OCI-LY7 (cell line): Measurements from ENCODE around the gene NRF1. TPM values are rescaled to one million over a fixed set of nuclear protein-coding genes. Genes with fewer than 3 reads are reported as not detected.

Source experiments
- BruUV-seq: library from RNA; stranded (reverse); fragments of 400-500 nt; replicated peaks from 2 replicates; lab custom pipeline; 2021; lab: Mats Ljungman, UMichigan
- CTCF ChIA-PET: fragments of 300-600 bp; sonication (Branson Sonifier 250); formaldehyde crosslinking; loops from one replicate; lab custom pipeline; 2022; ENCODE audit warnings: antibody characterized with exemption; ENCODE audit not compliant: unreplicated experiment; lab: Charles Lee
- POLR2A ChIA-PET: fragments of 300-600 bp; sonication (Branson Sonifier 250); formaldehyde crosslinking; loops from one replicate; lab custom pipeline; 2022; ENCODE audit warnings: antibody characterized with exemption; lab: Charles Lee
- DNase-seq: peaks from one replicate; pipeline ENCODE4 v3.0.0-alpha.2; 2015; ENCODE audit warnings: low spot score
- H2AFZ ChIP-seq: fragments of 200-600 bp; sonication (generic), shearing (Covaris generic); 2 replicates; pipeline ENCODE4 v1.6.1; 2014; ENCODE audit warnings: mild to moderate bottlenecking, antibody characterized with exemption, low read length, moderate library complexity
- H3K27ac ChIP-seq: fragments of 200-600 bp; sonication (generic); 2 replicates; pipeline ENCODE4 v1.5.1; 2014; ENCODE audit warnings: mixed run types, low read depth, mild to moderate bottlenecking, moderate library complexity, low read length, inconsistent platforms; ENCODE audit not compliant: poor library complexity, severe bottlenecking
- H3K36me3 ChIP-seq: fragments of 200-600 bp; sonication (generic); 2 replicates; pipeline ENCODE4 v1.6.1; 2014; ENCODE audit warnings: mild to moderate bottlenecking, antibody characterized with exemption, low read length, moderate library complexity, mixed read lengths; ENCODE audit not compliant: insufficient read depth
- H3K4me1 ChIP-seq: fragments of 200-600 bp; sonication (generic); 2 replicates; pipeline ENCODE4 v1.5.1; 2014; ENCODE audit warnings: mild to moderate bottlenecking, low read length; ENCODE audit not compliant: insufficient read depth, poor library complexity, severe bottlenecking
- H3K4me2 ChIP-seq: fragments of 200-600 bp; sonication (generic); 2 replicates; pipeline ENCODE4 v1.6.1; 2014; ENCODE audit warnings: mild to moderate bottlenecking, low read length
- H3K4me3 ChIP-seq: fragments of 200-600 bp; sonication (generic); 2 replicates; pipeline ENCODE4 v1.5.1; 2014; ENCODE audit warnings: mild to moderate bottlenecking, low read depth, low read length; ENCODE audit not compliant: poor library complexity, severe bottlenecking
- H3K79me2 ChIP-seq: fragments of 200-600 bp; sonication (generic); 2 replicates; pipeline ENCODE4 v1.6.1; 2016; ENCODE audit warnings: low read depth, mild to moderate bottlenecking, low read length, moderate library complexity, mixed read lengths; ENCODE audit not compliant: insufficient read depth
- H3K9me2 ChIP-seq: fragments of 200-600 bp; sonication (generic); 2 replicates; pipeline ENCODE4 v1.6.1; 2016; ENCODE audit warnings: mild to moderate bottlenecking, low read length, mixed read lengths; ENCODE audit not compliant: insufficient read depth
- H3K9me3 ChIP-seq: fragments of 200-600 bp; sonication (generic); 2 replicates; pipeline ENCODE4 v1.6.1; 2014; ENCODE audit warnings: mild to moderate bottlenecking, mixed run types, low read length, mixed read lengths
- H4K20me1 ChIP-seq: fragments of 200-600 bp; sonication (generic); 2 replicates; pipeline ENCODE4 v1.6.1; 2014; ENCODE audit warnings: mild to moderate bottlenecking, antibody characterized with exemption, low read length, moderate library complexity, mixed read lengths; ENCODE audit not compliant: insufficient read depth
- CTCF ChIP-seq: fragments of 200-600 bp; sonication (generic); conservative IDR thresholded peaks from 2 replicates; pipeline ENCODE4 v1.5.1; 2014; ENCODE audit warnings: mild to moderate bottlenecking, antibody characterized with exemption, low read length, moderate library complexity, mixed read lengths
- EZH2phosphoT487 ChIP-seq: fragments of 200-600 bp; sonication (generic); IDR thresholded peaks from 2 replicates; pipeline ENCODE4 v1.6.1; 2018; ENCODE audit warnings: low read depth, borderline replicate concordance, mild to moderate bottlenecking, mixed run types, antibody characterized with exemption, low read length, moderate library complexity, mixed read lengths
- intact Hi-C: fragments of 100-400 bp; cut with micrococcal nuclease; formaldehyde crosslinking; loops from one replicate; pipeline ENCODE4 v1.10.0; 2022; ENCODE audit not compliant: unreplicated experiment
- total RNA-seq, 2 experiments: library from RNA; depleted of rRNA in 1 of 2; stranded (reverse); fragments of >200 nt in 1 of 2; shearing (Covaris generic) in 1 of 2; gene quantifications; 2 replicates each; pipeline ENCODE4 v1.2.3, GENCODE V29; 2014 to 2022

NRF1 gene
- total RNA-seq, 2 experiments from 2014 or later = 26.5 to 26.9 TPM

- Histone ChIP-seq H3K4me1 (no peaks in the 10 kb centered on the region), H2AFZ (no peak overlapping the region), H3K27ac (no peak overlapping the region), H3K4me2 (no peak overlapping the region), H3K4me3 (no peak overlapping the region), H3K36me3 (no peaks in the 10 kb centered on the region), H4K20me1 (no peaks in the 10 kb centered on the region), H3K79me2 (no peaks in the 10 kb centered on the region), H3K9me3 (no peaks in the 10 kb centered on the region), H3K9me2 (no peaks in the 10 kb centered on the region)
- no peak for DNase-seq
- no peak for TF ChIP-seq CTCF
- TF ChIP-seq EZH2phosphoT487 = no peak
- ChIA-PET CTCF (no interaction called here), POLR2A (no interaction called here)
- no TSS peak for BruUV-seq
- intact Hi-C loops = no loop called here
Observed at GRCh38 chr7:129796186-129796775, 184.8 kb downstream of the NRF1 start.

- H3K9me2 ChIP-seq = no peaks in the 10 kb centered on the region
- H3K79me2 ChIP-seq = no peaks in the 10 kb centered on the region
- no peak overlapping the region for H3K27ac ChIP-seq
- H3K4me2 ChIP-seq = no peak overlapping the region
- TF ChIP-seq CTCF = no peak
- no peak for TF ChIP-seq EZH2phosphoT487
- H2AFZ ChIP-seq = no peak overlapping the region
- no peak overlapping the region for H3K4me3 ChIP-seq
- ChIA-PET POLR2A (no interaction called here), CTCF (no interaction called here)
- no peak for DNase-seq
- no peaks in the 10 kb centered on the region for H3K36me3 ChIP-seq
- H3K4me1 ChIP-seq = no peaks in the 10 kb centered on the region
- H3K9me3 ChIP-seq = no peaks in the 10 kb centered on the region
- no peaks in the 10 kb centered on the region for H4K20me1 ChIP-seq
- intact Hi-C loops = no loop called here
- no TSS peak for BruUV-seq
Observed at GRCh38 chr7:129797214-129797789, 185.8 kb downstream of the NRF1 start.

GRCh38 chr7:129798616-129799349 lies 187.3 kb downstream of the NRF1 start:
- no peaks in the 10 kb centered on the region for H3K9me2 ChIP-seq

More at GRCh38 chr7:129798616-129799349, 187.3 kb downstream of the NRF1 start:
- no peaks in the 10 kb centered on the region for H3K79me2 ChIP-seq
- no peak for DNase-seq
- ChIA-PET CTCF (no interaction called here), POLR2A (no interaction called here)
- no peak overlapping the region for H3K4me2 ChIP-seq
- H3K4me1 ChIP-seq = no peaks in the 10 kb centered on the region
- H3K9me3 ChIP-seq = no peaks in the 10 kb centered on the region
- BruUV-seq = no TSS peak
- TF ChIP-seq EZH2phosphoT487 (no peak), CTCF (no peak)
- intact Hi-C loops = no loop called here
- H3K27ac ChIP-seq = no peak overlapping the region
- no peaks in the 10 kb centered on the region for H3K36me3 ChIP-seq
- H4K20me1 ChIP-seq = no peaks in the 10 kb centered on the region
- no peak overlapping the region for H2AFZ ChIP-seq
- H3K4me3 ChIP-seq = no peak overlapping the region
